ENCODE results near the gene SCN9A. TPM values are rescaled to one million over a fixed set of nuclear protein-coding genes. Genes with fewer than 3 reads are reported as not detected.

The SCN9A gene
- total and polyA plus RNA-seq, 9 of the 15 experiments (the other 6 are each of a cell fraction or from before 2014, with no cell fraction given): 1.4 to 22.8 (median 7.1) TPM

- ATAC-seq (no peak), DNase-seq (ENCODE audit: extremely low read depth in 1 of 4, low spot score in 3 of 4) (no peak), FAIRE-seq (no peak)
- BruUV-seq (replicated peaks): no TSS peak
- Histone ChIP-seq H3K27me3 (ENCODE audit: control insufficient read depth in 2 of 2, insufficient read depth in 2 of 2, low read length in 2 of 2) (no peaks in the 10 kb centered on the region), H3K9me1 (ENCODE audit: control insufficient read depth, insufficient read depth, low read length) (no peaks in the 10 kb centered on the region), H3K9ac (ENCODE audit: insufficient read depth in 1 of 2, low read depth in 2 of 2, low read length in 2 of 2) (no peak overlapping the region), H3K36me3 (ENCODE audit: control insufficient read depth, insufficient read depth, low read length) (no peaks in the 10 kb centered on the region; the same call in 2 of the 3 replicates), H3K9me3 (replicated peaks; ENCODE audit: control insufficient read depth, insufficient read depth, low read depth, low read length) (no peaks in the 10 kb centered on the region), H4K20me1 (replicated peaks; ENCODE audit: control insufficient read depth, insufficient read depth, low read length) (no peaks in the 10 kb centered on the region), H3K4me1 (replicated peaks in 1 of 2; ENCODE audit: control insufficient read depth in 2 of 2, insufficient read depth in 2 of 2, low read length in 2 of 2) (peaks cover 0 to 5% of the 10 kb centered on the region in 2 experiments; a peak in 2 of 5 replicates), H3K79me2 (ENCODE audit: control insufficient read depth, insufficient read depth, low read length) (no peaks in the 10 kb centered on the region), H3K27ac (ENCODE audit: extremely low read depth, low read depth, low read length) (no peak overlapping the region), H2AFZ (ENCODE audit: low read depth, low read length) (no peak overlapping the region), H3K4me3 (no peak overlapping the region), H3K4me2 (ENCODE audit: insufficient read depth, low read length) (no peak overlapping the region)
- ChIA-PET CTCF (ENCODE audit: low intra/inter-chr PET ratio) (interaction anchor here (0.5 kb wide), 1 partner anchor 8 kb away, joined by 4 read pairs; no protein-coding TSS in a partner anchor), POLR2A (interaction anchor here (0.7 to 1.3 kb wide), 5 partner anchors 10 to 99 kb away, joined by 3 to 4 read pairs (median 3); no protein-coding TSS in a partner anchor)
- in situ Hi-C loops (cut with MboI): no loop called here
- TF ChIP-seq CHCHD3 (CRISPR knock-in tag; IDR thresholded peaks at IDR 0.05) (no peak), TAF15 (IDR thresholded peaks at IDR 0.05; ENCODE audit: low read depth, low read length) (no peak), NFATC3 (IDR thresholded peaks at IDR 0.05) (no peak), TSHZ1 (CRISPR knock-in tag; IDR thresholded peaks at IDR 0.05) (no peak), ZNF764 (CRISPR knock-in tag; IDR thresholded peaks at IDR 0.05; ENCODE audit: low read depth) (no peak), CBX2 (IDR thresholded peaks at IDR 0.05; ENCODE audit: insufficient read depth, low read length, poor library complexity, severe bottlenecking) (no peak), ZNF75A (CRISPR knock-in tag; IDR thresholded peaks at IDR 0.05) (no peak), MAX (CRISPR knock-in tag; IDR thresholded peaks at IDR 0.05) (no peak), ETV1 (tag; conservative IDR thresholded peaks at IDR 0.05; ENCODE audit: low read depth) (no peak)
- 15% methylated on average over 1 of the region's 1 CpG for WGBS (ENCODE audit: insufficient coverage, low coverage, missing lambda C conversion rate)
- intact Hi-C loops (cut with micrococcal nuclease): no loop called here
Measured at GRCh38 chr2:166341426-166341825, 34.3 kb downstream of the SCN9A start.
